Endothelial cell of umbilical vein (primary cell): ENCODE data around the gene UST. TPM values are rescaled to one million over a fixed set of nuclear protein-coding genes. Genes with fewer than 3 reads are reported as not detected.

Experiments
- BruUV-seq: library from RNA; stranded (reverse); fragments of 400-500 nt; replicated peaks from 2 replicates; lab custom pipeline; 2021; lab: Mats Ljungman, UMichigan
- CTCF ChIA-PET: fragments of 300-600, 350-600 bp; sonication (Branson Sonifier 250); formaldehyde crosslinking; loops from one replicate; lab custom pipeline; 2021; ENCODE audit warnings: antibody characterized with exemption, inconsistent platforms; lab: Charles Lee
- POLR2A ChIA-PET: fragments of 300-600, 350-600 bp; sonication (Branson Sonifier 250); formaldehyde crosslinking; loops from one replicate; lab custom pipeline; 2021; ENCODE audit warnings: antibody characterized with exemption, inconsistent platforms; lab: Charles Lee
- DNase-seq: peaks from one replicate; pipeline ENCODE4 v3.0.0-alpha.2; 2011; ENCODE audit warnings: low read depth, low spot score
- FAIRE-seq: peaks from 2 replicates; lab custom pipeline; 2011; peaks lifted over from hg19 to GRCh38; lab: Jason Lieb, UNC
- H2AFZ ChIP-seq: 2 replicates; pipeline ENCODE4 v1.6.0; 2012; ENCODE audit warnings: low read depth, low read length, control low read depth, inconsistent platforms
- H3K27ac ChIP-seq: 2 replicates; pipeline ENCODE4 v1.5.1; 2011; ENCODE audit warnings: low read depth, mild to moderate bottlenecking, control low read depth, low read length, moderate library complexity; ENCODE audit not compliant: insufficient read depth
- H3K27me3 ChIP-seq, 2 experiments: 2 replicates each; pipeline versions ENCODE4 v1.6.0 to v1.6.1; 2011; ENCODE audit warnings: low read length in 2 of 2, mixed read lengths in 1 of 2; ENCODE audit not compliant: control insufficient read depth in 2 of 2, insufficient read depth in 2 of 2
- H3K36me3 ChIP-seq, 2 experiments: 2 replicates in 1 of 2; 3 replicates in 1 of 2; pipeline ENCODE4 v1.5.1; 2011; ENCODE audit warnings: low read length in 2 of 2, mild to moderate bottlenecking in 1 of 2, moderate library complexity in 1 of 2; ENCODE audit not compliant: control insufficient read depth in 2 of 2, insufficient read depth in 2 of 2; ENCODE audit errors: extremely low read depth in 1 of 2
- H3K4me1 ChIP-seq: 3 replicates; pipeline ENCODE4 v1.5.1; 2011; ENCODE audit warnings: mild to moderate bottlenecking, low read length; ENCODE audit not compliant: control insufficient read depth, insufficient read depth; ENCODE audit errors: extremely low read depth
- H3K4me2 ChIP-seq: 2 replicates; pipeline ENCODE4 v1.6.1; 2011; ENCODE audit warnings: low read length, control low read depth, mixed read lengths; ENCODE audit not compliant: insufficient read depth
- H3K4me3 ChIP-seq, 3 experiments: fragments of 200-600 bp in 1 of 3; sonication (generic), shearing (Covaris generic) in 1 of 3; replicated peaks in 1 of 3; 2 replicates each; pipeline ENCODE4 v1.5.1; 2011 to 2016; ENCODE audit warnings: control low read depth in 3 of 3, low read length in 3 of 3, mild to moderate bottlenecking in 2 of 3, inconsistent platforms in 1 of 3, low read depth in 1 of 3, moderate library complexity in 1 of 3; ENCODE audit not compliant: insufficient read depth in 1 of 3
- H3K79me2 ChIP-seq: 2 replicates; pipeline ENCODE4 v1.6.0; 2012; ENCODE audit warnings: low read length, inconsistent platforms; ENCODE audit not compliant: control insufficient read depth, insufficient read depth
- H3K9ac ChIP-seq: replicated peaks from 2 replicates; pipeline ENCODE3; 2011; ENCODE audit warnings: low read length, control low read depth; ENCODE audit not compliant: insufficient read depth; ENCODE audit errors: extremely low read depth
- H3K9me1 ChIP-seq: replicated peaks from 3 replicates; pipeline ENCODE4 v1.6.0; 2011; ENCODE audit warnings: mild to moderate bottlenecking, low read length; ENCODE audit not compliant: control insufficient read depth, insufficient read depth; ENCODE audit errors: extremely low read depth
- H3K9me3 ChIP-seq: replicated peaks from 2 replicates; pipeline ENCODE4 v1.5.1; 2012; ENCODE audit warnings: low read length, inconsistent platforms; ENCODE audit not compliant: control insufficient read depth, insufficient read depth
- H4K20me1 ChIP-seq: replicated peaks from 2 replicates; pipeline ENCODE3; 2011; ENCODE audit warnings: mild to moderate bottlenecking, low read length; ENCODE audit not compliant: control insufficient read depth, insufficient read depth; ENCODE audit errors: extremely low read depth
- CTCF ChIP-seq, 2 donors: IDR thresholded peaks; 1 replicate in 1 of 2; 2 replicates in 1 of 2; pipeline ENCODE4 v1.5.1; 2011; ENCODE audit warnings: low read length in 2 of 2, mild to moderate bottlenecking in 2 of 2, moderate library complexity in 2 of 2, control low read depth in 1 of 2, inconsistent platforms in 1 of 2, low read depth in 1 of 2; ENCODE audit not compliant: insufficient read depth in 1 of 2; ENCODE audit errors: extremely low read depth in 1 of 2
- EZH2 ChIP-seq: IDR thresholded peaks from 2 replicates; pipeline ENCODE4 v1.6.1; 2012; ENCODE audit warnings: borderline replicate concordance, low read depth, mild to moderate bottlenecking, moderate library complexity, low read length, inconsistent platforms; ENCODE audit not compliant: severe bottlenecking
- FOS ChIP-seq: IDR thresholded peaks from 2 replicates; pipeline ENCODE4 v1.6.1; 2011; ENCODE audit warnings: mild to moderate bottlenecking, low read length, moderate library complexity, borderline replicate concordance; ENCODE audit not compliant: insufficient read depth
- GATA2 ChIP-seq: IDR thresholded peaks from 2 replicates; pipeline ENCODE4 v1.7.0; 2011; ENCODE audit warnings: low read depth, mild to moderate bottlenecking, moderate library complexity, mixed read lengths, low read length; ENCODE audit not compliant: insufficient read length, insufficient read depth
- JUN ChIP-seq: IDR thresholded peaks from 2 replicates; pipeline ENCODE4 v1.6.1; 2011; ENCODE audit warnings: borderline replicate concordance, low read depth; ENCODE audit not compliant: insufficient read length, insufficient read depth
- MYC ChIP-seq: IDR thresholded peaks from one replicate; pipeline ENCODE4 v1.6.1; 2011; ENCODE audit warnings: mild to moderate bottlenecking, low read depth, low read length
- POLR2A ChIP-seq: IDR thresholded peaks from 2 replicates; pipeline ENCODE4 v1.6.1; 2012; ENCODE audit warnings: low read depth, mild to moderate bottlenecking, control low read depth, low read length
- dilution Hi-C: fragments of 300-500 bp; cut with MboI; formaldehyde crosslinking; loops from one replicate; pipeline ENCODE4 v1.15.0; 2019; ENCODE audit warnings: low sequenced_read_pairs; ENCODE audit not compliant: extremely low pct_ligation_motif_present
- intact Hi-C: fragments of 100-400 bp; cut with micrococcal nuclease; formaldehyde crosslinking; loops from one replicate; pipeline ENCODE4 v1.10.0; 2022
- polyA plus RNA-seq, 4 experiments: library from polyadenylated mRNA; depleted of rRNA in 3 of 4; stranded (reverse) in 3 of 4; unstranded in 1 of 4; fragments of >200 nt; gene quantifications; 2 replicates each; pipeline versions ENCODE4 v1.2.1 to v1.2.3, GENCODE V29; 2011 to 2012; ENCODE audit warnings: missing spikeins in 1 of 4
- total RNA-seq: library from RNA; stranded (reverse); gene quantifications from 2 replicates; pipeline ENCODE4 v1.2.3, GENCODE V29; 2021

The UST gene
- total and polyA plus RNA-seq, 2 donors (not counting 3 experiments of a cell fraction or from before 2014, with no cell fraction given) = 0.26 to 0.84 TPM

GRCh38 chr6:148771212-148771601, 24.4 kb downstream of the UST start:
- DNase-seq (no peak), FAIRE-seq (no peak)
- no peak overlapping the region for H3K4me2 ChIP-seq
- no TSS peak for BruUV-seq
- intact Hi-C loops (no loop called here), dilution Hi-C loops (no loop called here)
- no peaks in the 10 kb centered on the region for H3K9me1 ChIP-seq
- no peaks in the 10 kb centered on the region for H4K20me1 ChIP-seq
- no peaks in the 10 kb centered on the region for H3K36me3 ChIP-seq
- H3K27ac ChIP-seq = no peak overlapping the region
- TF ChIP-seq JUN (no peak), CTCF (IDR thresholded peaks at IDR 0.05; ENCODE audit: extremely low read depth in 1 of 2, insufficient read depth in 1 of 2, low read depth in 1 of 2, low read length in 2 of 2) (no peak), POLR2A (no peak), FOS (no peak), MYC (no peak), GATA2 (no peak), EZH2 (no peak)
- H2AFZ ChIP-seq = no peak overlapping the region
- H3K4me1 ChIP-seq = no peaks in the 10 kb centered on the region
- no peak overlapping the region for H3K4me3 ChIP-seq
- no peak overlapping the region for H3K9ac ChIP-seq
- no peaks in the 10 kb centered on the region for H3K79me2 ChIP-seq
- POLR2A ChIA-PET = no interaction called here
- CTCF ChIA-PET = no interaction called here
- H3K9me3 ChIP-seq = no peaks in the 10 kb centered on the region
- H3K27me3 ChIP-seq = peaks cover 0 to 2% of the 10 kb centered on the region in 2 experiments
